ENCODE data around the gene ZNF322.

The ZNF322 gene

GRCh38 chr6:26623339-26623859, 36.1 kb downstream of the ZNF322 start:
- no peak overlapping the region for H3K4me3 ChIP-seq (ENCODE audit: low read depth in 1 of 2, low read length in 2 of 2)

DNA sequence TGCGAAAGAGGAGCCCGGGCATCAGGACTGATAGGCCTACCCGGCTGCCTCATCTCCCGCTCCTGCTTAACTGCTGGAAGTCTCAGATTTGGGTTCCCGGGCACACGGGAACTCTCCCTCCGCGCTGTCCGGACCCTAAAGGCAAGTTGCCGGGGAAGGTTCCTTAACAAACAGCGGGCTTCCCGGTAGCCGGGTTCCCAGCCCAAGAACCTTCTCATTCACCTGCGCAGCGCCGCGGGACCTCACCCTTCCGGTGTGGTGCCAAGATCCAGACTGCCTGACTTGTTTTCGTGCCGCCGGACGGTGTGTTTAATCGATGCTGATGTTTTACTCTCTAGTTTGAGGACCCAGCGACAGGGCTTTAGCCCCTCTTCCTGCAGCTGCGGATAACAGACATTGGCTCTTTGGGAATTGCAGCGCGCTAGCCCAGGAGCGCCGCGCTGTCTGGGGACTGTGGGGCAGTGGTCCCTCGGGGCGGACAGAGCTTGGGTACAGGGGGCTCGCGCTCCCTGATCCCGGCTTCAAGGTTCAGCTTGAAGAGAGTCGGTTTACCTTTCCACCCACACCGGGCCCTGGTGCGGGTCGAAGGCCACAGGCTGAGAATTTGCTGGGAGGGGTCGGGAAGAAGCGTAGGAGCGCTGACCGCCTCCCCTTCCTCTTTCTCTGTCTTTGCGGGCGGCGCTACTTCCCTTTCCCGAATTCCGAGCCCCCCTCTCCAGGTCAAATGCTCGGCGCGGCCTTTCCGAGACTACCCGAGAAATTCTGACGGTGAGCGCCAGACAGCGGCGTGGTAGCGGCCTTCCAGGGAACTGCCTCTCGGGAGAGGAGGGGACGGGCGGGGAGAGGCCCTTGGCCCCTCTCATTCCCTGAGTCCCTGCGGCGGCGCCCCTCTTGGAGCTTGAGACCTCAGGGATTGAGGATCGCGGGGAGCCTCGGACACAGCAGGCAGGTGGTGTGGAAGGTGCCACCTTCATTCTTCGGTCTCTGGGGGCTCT, 45.6 kb downstream of the ZNF322 start:
- peaks cover 4 to 11% of the 10 kb centered on the region in 2 donors for H3K4me1 ChIP-seq (ENCODE audit: control insufficient read depth in 1 of 2, insufficient read depth in 2 of 2, low read length in 2 of 2)
- H3K9ac ChIP-seq (ENCODE audit: low read depth in 1 of 2, low read length in 2 of 2) = peak overlapping the region in 1 of 2 donors; percentile 13
- peaks cover 34 to 36% of the 10 kb centered on the region in 2 donors for H3K27me3 ChIP-seq (ENCODE audit: control insufficient read depth in 1 of 2, insufficient read depth in 2 of 2, low read length in 2 of 2)
- no peaks in the 10 kb centered on the region for H3K9me3 ChIP-seq (ENCODE audit: control insufficient read depth in 1 of 2, low read length in 2 of 2)
- no peak overlapping the region for H3K27ac ChIP-seq (ENCODE audit: low read depth, low read length)
- H3K4me3 ChIP-seq (ENCODE audit: low read depth in 1 of 2, low read length in 2 of 2) = peak overlapping the region; percentile 32 to 42
- no peaks in the 10 kb centered on the region for H3K36me3 ChIP-seq (ENCODE audit: control insufficient read depth in 1 of 2, insufficient read depth in 2 of 2, low read length in 2 of 2)

More at GRCh38 chr6:26623339-26623859, 36.1 kb downstream of the ZNF322 start:
- Histone ChIP-seq H3K9me3 (ENCODE audit: control insufficient read depth in 1 of 2, low read length in 2 of 2) (no peaks in the 10 kb centered on the region), H3K27ac (ENCODE audit: low read depth, low read length) (no peak overlapping the region), H3K9ac (ENCODE audit: low read depth in 1 of 2, low read length in 2 of 2) (no peak overlapping the region), H3K4me1 (ENCODE audit: control insufficient read depth in 1 of 2, insufficient read depth in 2 of 2, low read length in 2 of 2) (no peaks in the 10 kb centered on the region), H3K27me3 (ENCODE audit: control insufficient read depth in 1 of 2, insufficient read depth in 2 of 2, low read length in 2 of 2) (no peaks in the 10 kb centered on the region), H3K36me3 (ENCODE audit: control insufficient read depth in 1 of 2, insufficient read depth in 2 of 2, low read length in 2 of 2) (no peaks in the 10 kb centered on the region)

DNA sequence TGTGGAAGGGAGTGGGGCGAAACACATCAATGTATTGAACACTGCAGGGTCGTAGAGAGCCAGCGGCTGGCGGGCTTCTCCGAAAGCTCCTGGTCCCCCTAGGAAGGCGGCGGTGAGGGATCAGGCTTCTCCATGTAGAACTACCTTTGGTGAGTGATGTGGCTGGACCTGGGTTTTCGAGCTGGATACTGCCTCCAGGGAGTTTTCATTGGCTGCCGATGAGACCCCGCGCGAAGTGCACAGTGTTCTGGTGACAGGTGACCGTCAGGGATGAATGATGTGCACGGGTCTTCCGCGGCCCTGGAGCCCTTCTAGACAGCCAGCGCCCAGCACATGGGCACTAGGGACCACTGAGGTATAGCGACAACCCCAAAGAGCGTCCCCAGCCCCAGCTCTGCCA, 46.3 kb downstream of the ZNF322 start:
- no peaks in the 10 kb centered on the region for H3K36me3 ChIP-seq (ENCODE audit: control insufficient read depth in 1 of 2, insufficient read depth in 2 of 2, low read length in 2 of 2)
- H3K4me3 ChIP-seq (ENCODE audit: low read depth in 1 of 2, low read length in 2 of 2) = no peak overlapping the region
- H3K27ac ChIP-seq (ENCODE audit: low read depth, low read length) = no peak overlapping the region
- H3K27me3 ChIP-seq (ENCODE audit: control insufficient read depth in 1 of 2, insufficient read depth in 2 of 2, low read length in 2 of 2) = peaks cover 34 to 36% of the 10 kb centered on the region in 2 donors
- H3K9me3 ChIP-seq (ENCODE audit: control insufficient read depth in 1 of 2, low read length in 2 of 2) = no peaks in the 10 kb centered on the region
- H3K4me1 ChIP-seq (ENCODE audit: control insufficient read depth in 1 of 2, insufficient read depth in 2 of 2, low read length in 2 of 2) = peaks cover 4 to 11% of the 10 kb centered on the region in 2 donors
- no peak overlapping the region for H3K9ac ChIP-seq (ENCODE audit: low read depth in 1 of 2, low read length in 2 of 2)

DNA sequence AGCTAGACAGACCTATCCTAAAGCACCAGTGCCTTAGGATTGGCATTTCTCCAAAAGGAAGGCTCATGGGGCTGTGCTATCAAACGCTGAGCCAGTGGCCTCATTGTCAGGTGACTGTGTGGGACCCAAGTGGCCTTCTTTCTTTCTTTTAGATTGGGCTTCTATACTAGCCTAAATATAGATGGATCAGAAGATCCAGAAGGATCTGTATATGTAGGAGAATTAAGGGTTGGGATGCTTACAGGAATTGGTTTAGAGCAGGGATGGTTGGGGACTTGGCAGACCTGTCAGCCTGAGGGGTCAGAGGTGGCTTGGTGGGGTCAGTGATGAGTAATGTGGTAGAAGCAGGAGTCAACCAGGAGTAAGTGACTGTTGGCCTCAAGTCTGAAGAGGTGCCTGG, 47.9 kb downstream of the ZNF322 start:
- Histone ChIP-seq H3K27me3 (ENCODE audit: control insufficient read depth in 1 of 2, insufficient read depth in 2 of 2, low read length in 2 of 2) (peaks cover 34 to 36% of the 10 kb centered on the region in 2 donors), H3K27ac (ENCODE audit: low read depth, low read length) (no peak overlapping the region), H3K9ac (ENCODE audit: low read depth in 1 of 2, low read length in 2 of 2) (no peak overlapping the region), H3K36me3 (ENCODE audit: control insufficient read depth in 1 of 2, insufficient read depth in 2 of 2, low read length in 2 of 2) (no peaks in the 10 kb centered on the region), H3K9me3 (ENCODE audit: control insufficient read depth in 1 of 2, low read length in 2 of 2) (no peaks in the 10 kb centered on the region), H3K4me3 (ENCODE audit: low read depth in 1 of 2, low read length in 2 of 2) (no peak overlapping the region), H3K4me1 (ENCODE audit: control insufficient read depth in 1 of 2, insufficient read depth in 2 of 2, low read length in 2 of 2) (peaks cover 9 to 11% of the 10 kb centered on the region in 2 donors)

- no peaks in the 10 kb centered on the region for H3K9me3 ChIP-seq (ENCODE audit: control insufficient read depth in 1 of 2, low read length in 2 of 2)
- no peak overlapping the region for H3K9ac ChIP-seq (ENCODE audit: low read depth in 1 of 2, low read length in 2 of 2)
- no peak overlapping the region for H3K4me3 ChIP-seq (ENCODE audit: low read depth in 1 of 2, low read length in 2 of 2)
- peaks cover 27 to 28% of the 10 kb centered on the region in 2 donors for H3K27me3 ChIP-seq (ENCODE audit: control insufficient read depth in 1 of 2, insufficient read depth in 2 of 2, low read length in 2 of 2)
- no peak overlapping the region for H3K27ac ChIP-seq (ENCODE audit: low read depth, low read length)
- no peaks in the 10 kb centered on the region for H3K36me3 ChIP-seq (ENCODE audit: control insufficient read depth in 1 of 2, insufficient read depth in 2 of 2, low read length in 2 of 2)
- H3K4me1 ChIP-seq (ENCODE audit: control insufficient read depth in 1 of 2, insufficient read depth in 2 of 2, low read length in 2 of 2) = peaks cover 9% of the 10 kb centered on the region in 2 donors
Measured at GRCh38 chr6:26609463-26609862, 50.1 kb downstream of the ZNF322 start.

GRCh38 chr6:26607434-26608230, 51.9 kb downstream of the ZNF322 start:
- Histone ChIP-seq H3K9ac (ENCODE audit: low read depth in 1 of 2, low read length in 2 of 2) (peak overlapping the region; percentile 40 to 49), H3K27ac (ENCODE audit: low read depth, low read length) (no peak overlapping the region), H3K4me1 (ENCODE audit: control insufficient read depth in 1 of 2, insufficient read depth in 2 of 2, low read length in 2 of 2) (peaks cover 0 to 4% of the 10 kb centered on the region in 2 donors), H3K27me3 (ENCODE audit: control insufficient read depth in 1 of 2, insufficient read depth in 2 of 2, low read length in 2 of 2) (peaks cover 9 to 10% of the 10 kb centered on the region in 2 donors), H3K9me3 (ENCODE audit: control insufficient read depth in 1 of 2, low read length in 2 of 2) (no peaks in the 10 kb centered on the region), H3K4me3 (ENCODE audit: low read depth in 1 of 2, low read length in 2 of 2) (peak overlapping the region; percentile 62 to 71), H3K36me3 (ENCODE audit: control insufficient read depth in 1 of 2, insufficient read depth in 2 of 2, low read length in 2 of 2) (no peaks in the 10 kb centered on the region)

- Histone ChIP-seq H3K4me1 (ENCODE audit: control insufficient read depth in 1 of 2, insufficient read depth in 2 of 2, low read length in 2 of 2) (peaks cover 0 to 4% of the 10 kb centered on the region in 2 donors), H3K9ac (ENCODE audit: low read depth in 1 of 2, low read length in 2 of 2) (no peak overlapping the region), H3K36me3 (ENCODE audit: control insufficient read depth in 1 of 2, insufficient read depth in 2 of 2, low read length in 2 of 2) (peaks cover 3 to 5% of the 10 kb centered on the region in 2 donors), H3K27ac (ENCODE audit: low read depth, low read length) (no peak overlapping the region), H3K27me3 (ENCODE audit: control insufficient read depth in 1 of 2, insufficient read depth in 2 of 2, low read length in 2 of 2) (no peaks in the 10 kb centered on the region), H3K9me3 (ENCODE audit: control insufficient read depth in 1 of 2, low read length in 2 of 2) (no peaks in the 10 kb centered on the region), H3K4me3 (ENCODE audit: low read depth in 1 of 2, low read length in 2 of 2) (no peak overlapping the region)
Measured at GRCh38 chr6:26604797-26605196, 54.7 kb downstream of the ZNF322 start.

GRCh38 chr6:26604026-26604425, 55.5 kb downstream of the ZNF322 start:
- peaks cover 10 to 12% of the 10 kb centered on the region in 2 donors for H3K36me3 ChIP-seq (ENCODE audit: control insufficient read depth in 1 of 2, insufficient read depth in 2 of 2, low read length in 2 of 2)
- no peak overlapping the region for H3K9ac ChIP-seq (ENCODE audit: low read depth in 1 of 2, low read length in 2 of 2)
- no peak overlapping the region for H3K27ac ChIP-seq (ENCODE audit: low read depth, low read length)
- H3K27me3 ChIP-seq (ENCODE audit: control insufficient read depth in 1 of 2, insufficient read depth in 2 of 2, low read length in 2 of 2) = no peaks in the 10 kb centered on the region
- no peaks in the 10 kb centered on the region for H3K9me3 ChIP-seq (ENCODE audit: control insufficient read depth in 1 of 2, low read length in 2 of 2)
- H3K4me3 ChIP-seq (ENCODE audit: low read depth in 1 of 2, low read length in 2 of 2) = no peak overlapping the region
- H3K4me1 ChIP-seq (ENCODE audit: control insufficient read depth in 1 of 2, insufficient read depth in 2 of 2, low read length in 2 of 2) = peaks cover 0 to 4% of the 10 kb centered on the region in 2 donors

- Histone ChIP-seq H3K27me3 (ENCODE audit: control insufficient read depth in 1 of 2, insufficient read depth in 2 of 2, low read length in 2 of 2) (no peaks in the 10 kb centered on the region), H3K9me3 (ENCODE audit: control insufficient read depth in 1 of 2, low read length in 2 of 2) (no peaks in the 10 kb centered on the region), H3K4me1 (ENCODE audit: control insufficient read depth in 1 of 2, insufficient read depth in 2 of 2, low read length in 2 of 2) (peaks cover 7 to 10% of the 10 kb centered on the region in 2 donors), H3K9ac (ENCODE audit: low read depth in 1 of 2, low read length in 2 of 2) (no peak overlapping the region), H3K27ac (ENCODE audit: low read depth, low read length) (no peak overlapping the region), H3K4me3 (ENCODE audit: low read depth in 1 of 2, low read length in 2 of 2) (no peak overlapping the region), H3K36me3 (ENCODE audit: control insufficient read depth in 1 of 2, insufficient read depth in 2 of 2, low read length in 2 of 2) (peaks cover 16 to 22% of the 10 kb centered on the region in 2 donors)
Measured at GRCh38 chr6:26602262-26602661, 57.3 kb downstream of the ZNF322 start.

Measured in duodenal mucosa (tissue), 2 donors.